BE2C (cell line): ENCODE data around the gene NOL4L.

Source experiments
- DNase-seq: peaks from one replicate; pipeline ENCODE4 v3.0.0-alpha.2; 2020
- H3K27me3 ChIP-seq: fragments of 250-450 bp; sonication (Bioruptor Pico); 2 replicates; pipeline ENCODE4 v1.5.1; 2020; ENCODE audit warnings: mild to moderate bottlenecking
- H3K36me3 ChIP-seq: fragments of 250-450 bp; sonication (Bioruptor Pico); 2 replicates; pipeline ENCODE4 v1.5.1; 2020; ENCODE audit warnings: mild to moderate bottlenecking
- H3K4me1 ChIP-seq: fragments of 250-450 bp; sonication (Bioruptor Pico); 2 replicates; pipeline ENCODE4 v1.5.1; 2020
- H3K4me3 ChIP-seq: 2 replicates; pipeline ENCODE4 v1.5.1; 2011; ENCODE audit warnings: low read depth, low read length
- H3K9me3 ChIP-seq: fragments of 250-450 bp; sonication (Bioruptor Pico); 2 replicates; pipeline ENCODE4 v1.5.1; 2020
- CTCF ChIP-seq: IDR thresholded peaks from 2 replicates; pipeline ENCODE4 v1.5.1; 2012; ENCODE audit warnings: mild to moderate bottlenecking, low read depth, low read length

The NOL4L gene

GRCh38 chr20:32443386-32443974, 141.7 kb downstream of the NOL4L start:
- Histone ChIP-seq H3K4me1 (peaks cover 30% of the 10 kb centered on the region), H3K4me3 (no peak overlapping the region), H3K9me3 (no peaks in the 10 kb centered on the region), H3K36me3 (peaks cover 47% of the 10 kb centered on the region), H3K27me3 (no peaks in the 10 kb centered on the region)
- DNase-seq, result no peak
- no peak for TF ChIP-seq CTCF

- peaks cover 25% of the 10 kb centered on the region for H3K4me1 ChIP-seq
- peaks cover 50% of the 10 kb centered on the region for H3K36me3 ChIP-seq
- DNase-seq, result no peak
- no peaks in the 10 kb centered on the region for H3K9me3 ChIP-seq
- TF ChIP-seq CTCF, result no peak
- H3K4me3 ChIP-seq, result no peak overlapping the region
- H3K27me3 ChIP-seq, result no peaks in the 10 kb centered on the region
Observed at GRCh38 chr20:32442630-32443373, 142.3 kb downstream of the NOL4L start.

GRCh38 chr20:32441638-32442037, 143.5 kb downstream of the NOL4L start:
- Histone ChIP-seq H3K4me1 (peaks cover 21% of the 10 kb centered on the region), H3K9me3 (no peaks in the 10 kb centered on the region), H3K27me3 (no peaks in the 10 kb centered on the region), H3K4me3 (no peak overlapping the region), H3K36me3 (peaks cover 54% of the 10 kb centered on the region)
- no peak for TF ChIP-seq CTCF
- no peak for DNase-seq

GRCh38 chr20:32440758-32441078, 144.4 kb downstream of the NOL4L start:
- DNase-seq, result no peak
- no peak for TF ChIP-seq CTCF
- Histone ChIP-seq H3K36me3 (peaks cover 59% of the 10 kb centered on the region), H3K27me3 (no peaks in the 10 kb centered on the region), H3K4me1 (peaks cover 14% of the 10 kb centered on the region), H3K9me3 (no peaks in the 10 kb centered on the region; the same call in 1 of the 2 replicates), H3K4me3 (no peak overlapping the region)

GRCh38 chr20:32440069-32440757, 144.9 kb downstream of the NOL4L start:
- no peak for TF ChIP-seq CTCF
- Histone ChIP-seq H3K27me3 (no peaks in the 10 kb centered on the region), H3K36me3 (peaks cover 64% of the 10 kb centered on the region), H3K4me1 (peaks cover 9% of the 10 kb centered on the region), H3K4me3 (no peak overlapping the region), H3K9me3 (no peaks in the 10 kb centered on the region; the same call in 1 of the 2 replicates)
- DNase-seq, result no peak
